ENCODE results near the gene MEG3.

The MEG3 gene

DNA sequence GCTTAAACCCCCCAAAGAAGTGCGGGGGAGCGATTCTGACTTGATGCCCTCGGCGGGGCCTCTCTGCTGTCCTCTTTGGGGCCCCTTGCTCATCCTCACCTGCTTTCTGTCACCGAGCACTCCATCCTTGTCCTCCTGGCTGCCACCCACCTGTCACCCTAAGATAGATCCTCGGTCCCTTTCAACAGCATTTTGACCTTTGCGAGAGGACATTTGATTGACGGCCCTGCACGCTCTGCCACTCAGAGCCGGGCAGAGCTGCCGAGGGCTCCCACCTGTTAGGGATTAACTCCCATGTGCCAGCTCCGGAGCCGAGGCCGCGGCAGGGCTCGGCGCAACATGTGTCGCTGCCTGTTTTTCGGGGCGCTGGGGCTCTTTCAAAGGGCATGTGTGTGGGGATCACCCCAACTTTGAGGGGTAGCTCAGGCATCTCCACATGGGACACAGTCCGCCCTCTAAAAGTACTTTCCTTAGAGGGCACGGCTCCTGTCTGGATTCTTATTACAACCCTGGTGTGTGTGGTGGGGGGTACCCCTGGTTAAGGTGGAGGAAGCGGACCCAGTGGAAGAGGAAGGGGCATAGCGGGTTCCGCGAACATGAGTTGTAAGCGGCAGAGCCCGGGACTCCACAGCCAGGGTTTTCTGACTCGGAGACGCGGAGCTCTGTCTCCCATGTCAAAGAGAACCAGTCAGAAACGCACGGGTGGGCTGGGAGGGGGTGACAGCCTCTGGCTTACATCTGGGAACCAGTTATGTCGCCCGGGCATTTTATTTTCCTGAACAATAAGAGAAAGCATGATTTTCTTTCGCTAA lies 811 bp upstream of the MEG3 start:
- POLR2A ChIA-PET = no interaction called here
- TF ChIP-seq CTBP1 (IDR thresholded peaks at IDR 0.05; ENCODE audit: borderline replicate concordance) = no peak
- TF ChIP-seq FOXM1 (IDR thresholded peaks at IDR 0.05; ENCODE audit: borderline replicate concordance) = no peak
- TF ChIP-seq ELF4 (IDR thresholded peaks at IDR 0.05) = no peak
- TF ChIP-seq NFRKB (IDR thresholded peaks at IDR 0.05) = no peak
- no peak for TF ChIP-seq FOXK2 (IDR thresholded peaks at IDR 0.05)
- no peak for TF ChIP-seq LEF1 (IDR thresholded peaks at IDR 0.05; ENCODE audit: borderline replicate concordance)
- no peak for TF ChIP-seq PKNOX1 (IDR thresholded peaks at IDR 0.05)
- no peak for TF ChIP-seq HDGF (IDR thresholded peaks at IDR 0.05; ENCODE audit: borderline replicate concordance)
- no peak for TF ChIP-seq L3MBTL2 (conservative IDR thresholded peaks at IDR 0.05)
- TF ChIP-seq SUZ12 (IDR thresholded peaks at IDR 0.05) = no peak
- no peak for TF ChIP-seq ARNT (IDR thresholded peaks at IDR 0.05)
- TF ChIP-seq ZNF384 (IDR thresholded peaks at IDR 0.05) = no peak
- TF ChIP-seq BHLHE40 (IDR thresholded peaks at IDR 0.05; ENCODE audit: borderline replicate concordance) = no peak
- no peak for DNase-seq (ENCODE audit: extremely low spot score)
- CTCF ChIA-PET = no interaction called here

DNA sequence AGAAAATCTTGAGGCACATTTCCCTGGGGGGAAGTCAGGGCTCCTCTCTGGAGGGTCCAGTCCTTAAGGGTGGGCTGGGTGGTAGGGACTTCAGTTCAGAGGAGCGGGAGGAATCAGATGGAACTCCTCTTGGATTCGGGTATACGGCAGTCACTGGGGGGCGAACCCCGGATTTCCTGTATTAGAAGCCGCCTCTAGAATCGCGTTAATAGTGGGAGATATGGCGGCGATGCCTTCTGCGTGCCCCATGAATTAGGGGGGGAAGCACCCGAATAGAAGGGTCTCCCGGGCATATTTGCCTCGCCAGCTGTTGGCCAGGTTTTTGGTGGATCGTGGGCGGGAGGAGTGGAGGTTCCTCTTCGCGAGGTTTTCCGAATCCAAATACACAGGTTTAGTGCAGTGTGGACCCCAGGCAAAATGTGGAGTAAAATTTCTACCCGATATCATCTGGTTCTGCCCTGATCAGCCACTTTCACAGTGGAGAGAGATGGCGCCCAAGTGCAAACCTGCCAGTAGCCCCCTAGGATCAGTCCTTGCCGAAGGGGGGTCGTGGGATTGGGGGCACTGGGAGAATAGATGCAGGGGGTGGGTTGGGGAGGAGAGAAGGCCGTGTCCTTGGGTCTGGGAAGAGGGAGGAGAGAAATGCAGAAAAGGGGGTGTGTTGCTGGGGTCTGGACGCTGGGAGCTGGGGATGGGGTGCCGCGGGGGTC lies 628 bp downstream of the MEG3 start:
- POLR2A ChIA-PET = no interaction called here
- no peak for TF ChIP-seq SUZ12 (IDR thresholded peaks at IDR 0.05)
- TF ChIP-seq LEF1 (IDR thresholded peaks at IDR 0.05; ENCODE audit: borderline replicate concordance) = no peak
- no peak for TF ChIP-seq SP1 (IDR thresholded peaks at IDR 0.05)
- TF ChIP-seq ELF4 (IDR thresholded peaks at IDR 0.05) = no peak
- no peak for TF ChIP-seq ARNT (IDR thresholded peaks at IDR 0.05)
- TF ChIP-seq FOXM1 (IDR thresholded peaks at IDR 0.05; ENCODE audit: borderline replicate concordance) = no peak
- no peak for TF ChIP-seq PKNOX1 (IDR thresholded peaks at IDR 0.05)
- DNase-seq (ENCODE audit: extremely low spot score) = no peak
- CTCF ChIA-PET = no interaction called here

GRCh38 chr14:100827101-100828021 lies 1.4 kb downstream of the MEG3 start:
- POLR2A ChIA-PET = no interaction called here
- DNase-seq (ENCODE audit: extremely low spot score) = no peak

DNA sequence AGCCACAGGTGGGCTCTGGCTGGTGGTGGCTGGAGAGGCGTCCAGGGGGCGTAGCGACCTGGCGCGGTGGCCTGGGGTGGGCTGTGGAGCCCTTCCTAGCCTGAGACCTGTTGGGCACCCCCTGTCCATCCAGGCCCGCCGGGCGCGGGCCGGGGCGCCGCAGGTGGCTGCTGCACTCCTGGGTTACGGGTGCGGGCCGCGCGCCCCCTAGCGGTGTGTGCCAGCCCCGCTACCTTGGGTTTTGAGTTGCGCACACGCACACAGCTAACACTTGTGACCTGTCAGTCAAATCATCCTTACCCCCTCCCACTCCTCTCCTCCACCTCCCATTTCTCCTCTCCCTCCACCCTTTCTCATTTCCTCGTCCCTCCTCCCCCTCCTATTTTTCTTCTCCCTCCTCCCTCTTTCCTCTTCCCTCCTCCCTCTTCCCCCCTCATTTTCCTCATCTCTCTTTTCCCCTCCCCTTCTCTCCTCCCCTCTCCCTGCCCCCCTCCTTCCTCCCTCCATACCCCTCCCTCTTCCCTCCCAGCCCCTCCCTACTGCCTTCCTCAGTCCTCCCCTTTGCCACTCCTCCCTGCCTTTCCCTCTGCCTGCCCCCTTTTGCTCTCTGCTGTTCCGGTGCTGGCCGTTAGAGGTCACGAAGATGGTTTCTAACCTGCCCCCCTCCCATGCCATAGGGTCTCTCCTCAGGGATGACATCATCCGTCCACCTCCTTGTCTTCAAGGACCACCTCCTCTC lies 2.3 kb downstream of the MEG3 start:
- ChIA-PET CTCF (no interaction called here), POLR2A (no interaction called here)
- DNase-seq (ENCODE audit: extremely low spot score) = no peak
- TF ChIP-seq NFRKB (IDR thresholded peaks at IDR 0.05) = no peak
- TF ChIP-seq PKNOX1 (IDR thresholded peaks at IDR 0.05) = peak; percentile 66

More at GRCh38 chr14:100827101-100828021, 1.4 kb downstream of the MEG3 start:
- TF ChIP-seq CTBP1 (IDR thresholded peaks at IDR 0.05; ENCODE audit: borderline replicate concordance) = no peak
- no peak for TF ChIP-seq BHLHE40 (IDR thresholded peaks at IDR 0.05; ENCODE audit: borderline replicate concordance)
- TF ChIP-seq TARDBP (IDR thresholded peaks at IDR 0.05) = no peak
- TF ChIP-seq SUZ12 (IDR thresholded peaks at IDR 0.05) = no peak
- no peak for TF ChIP-seq ELF4 (IDR thresholded peaks at IDR 0.05)
- TF ChIP-seq ARNT (IDR thresholded peaks at IDR 0.05) = no peak
- TF ChIP-seq LEF1 (IDR thresholded peaks at IDR 0.05; ENCODE audit: borderline replicate concordance) = no peak
- TF ChIP-seq ZNF384 (IDR thresholded peaks at IDR 0.05) = no peak
- no peak for TF ChIP-seq HDGF (IDR thresholded peaks at IDR 0.05; ENCODE audit: borderline replicate concordance)
- CTCF ChIA-PET = no interaction called here

GRCh38 chr14:100830681-100831080 lies 4.8 kb downstream of the MEG3 start:
- ChIA-PET CTCF (no interaction called here), POLR2A (no interaction called here)
- no peak for DNase-seq (ENCODE audit: extremely low spot score)
- TF ChIP-seq NFRKB (IDR thresholded peaks at IDR 0.05) (no peak), ZNF384 (IDR thresholded peaks at IDR 0.05) (no peak), FOXA1 (IDR thresholded peaks at IDR 0.05) (no peak), CTBP1 (IDR thresholded peaks at IDR 0.05; ENCODE audit: borderline replicate concordance) (no peak), LEF1 (IDR thresholded peaks at IDR 0.05; ENCODE audit: borderline replicate concordance) (no peak), SP1 (IDR thresholded peaks at IDR 0.05) (no peak), PKNOX1 (IDR thresholded peaks at IDR 0.05) (no peak), HDGF (IDR thresholded peaks at IDR 0.05; ENCODE audit: borderline replicate concordance) (no peak), BHLHE40 (IDR thresholded peaks at IDR 0.05; ENCODE audit: borderline replicate concordance) (no peak), ARNT (IDR thresholded peaks at IDR 0.05) (no peak), SUZ12 (IDR thresholded peaks at IDR 0.05) (no peak), TARDBP (IDR thresholded peaks at IDR 0.05) (no peak), FOXM1 (IDR thresholded peaks at IDR 0.05; ENCODE audit: borderline replicate concordance) (no peak), FOXK2 (IDR thresholded peaks at IDR 0.05) (no peak), L3MBTL2 (conservative IDR thresholded peaks at IDR 0.05) (no peak), ELF4 (IDR thresholded peaks at IDR 0.05) (no peak)

All from HEK293T (cell line).